IMR-90 (cell line): ENCODE measurements around the gene MMAB. TPM values are rescaled to one million over a fixed set of nuclear protein-coding genes. Genes with fewer than 3 reads are reported as not detected.
A peak's percentile ranks its signal among the peaks of the same experiment; 100 is the strongest.

Source experiments
- ATAC-seq: fragments of 200-7000 bp; cut with Tn5 transposase; 2 replicates; pipeline ENCODE4 v1.9.1; 2020; ENCODE audit warnings: low read depth, mild to moderate bottlenecking, moderate library complexity
- BruUV-seq: library from RNA; stranded (reverse); fragments of 400-500 nt; replicated peaks from 2 replicates; lab custom pipeline; 2021; lab: Mats Ljungman, UMichigan
- CTCF ChIA-PET: fragments of 300-600 bp; formaldehyde crosslinking; extraction: SDS; loops from one replicate; lab custom pipeline; 2021; ENCODE audit warnings: antibody characterized with exemption; lab: Yijun Ruan, JAX
- POLR2A ChIA-PET: fragments of 300-600 bp; sonication (Branson Sonifier 250); formaldehyde crosslinking; loops from one replicate; lab custom pipeline; 2022; ENCODE audit warnings: antibody characterized with exemption; ENCODE audit not compliant: unreplicated experiment; lab: Charles Lee
- DNase-seq: peaks from one replicate; pipeline ENCODE4 v3.0.0; 2013
- H2AFZ ChIP-seq: replicated peaks from 2 replicates; pipeline ENCODE3; 2013; ENCODE audit warnings: low read length, mild to moderate bottlenecking; ENCODE audit not compliant: poor library complexity
- H2AK5ac ChIP-seq: 2 replicates; pipeline ENCODE4 v1.6.1; 2013; ENCODE audit warnings: low read depth, low read length, inconsistent platforms
- H2AK9ac ChIP-seq: replicated peaks from 2 replicates; pipeline ENCODE3; 2013; ENCODE audit warnings: mild to moderate bottlenecking, low read depth, low read length, moderate library complexity; ENCODE audit not compliant: poor library complexity
- H2BK120ac ChIP-seq: 2 replicates; pipeline ENCODE4 v1.6.1; 2013; ENCODE audit warnings: low read depth, low read length, inconsistent platforms
- H2BK15ac ChIP-seq: 3 replicates; pipeline ENCODE4 v1.6.1; 2013; ENCODE audit warnings: low read depth, low read length, inconsistent platforms
- H2BK20ac ChIP-seq: 2 replicates; pipeline ENCODE4 v1.6.1; 2013; ENCODE audit warnings: low read depth, mild to moderate bottlenecking, inconsistent platforms, low read length, moderate library complexity
- H2BK5ac ChIP-seq: 2 replicates; pipeline ENCODE4 v1.6.1; 2013; ENCODE audit warnings: mild to moderate bottlenecking, low read depth, low read length, inconsistent platforms; ENCODE audit not compliant: poor library complexity, severe bottlenecking
- H3K14ac ChIP-seq: replicated peaks from 2 replicates; pipeline ENCODE4 v1.6.1; 2013; ENCODE audit warnings: low read depth, low read length, inconsistent platforms
- H3K18ac ChIP-seq: 2 replicates; pipeline ENCODE4 v1.6.1; 2013; ENCODE audit warnings: low read depth, low read length, control low read depth
- H3K23ac ChIP-seq: 2 replicates; pipeline ENCODE4 v1.6.1; 2013; ENCODE audit warnings: low read depth, low read length, inconsistent platforms
- H3K27ac ChIP-seq: 2 replicates; pipeline ENCODE4 v1.5.1; 2013; ENCODE audit warnings: mild to moderate bottlenecking, control low read depth, low read length; ENCODE audit not compliant: insufficient read depth
- H3K27me3 ChIP-seq: 2 replicates; pipeline ENCODE4 v1.6.1; 2013; ENCODE audit warnings: low read length; ENCODE audit not compliant: control insufficient read depth, insufficient read depth
- H3K36me3 ChIP-seq: 2 replicates; pipeline ENCODE4 v1.6.1; 2013; ENCODE audit warnings: low read length, mixed read lengths; ENCODE audit not compliant: control insufficient read depth, insufficient read depth
- H3K4ac ChIP-seq: 2 replicates; pipeline ENCODE4 v1.6.1; 2013; ENCODE audit warnings: low read depth, low read length, inconsistent platforms
- H3K4me1 ChIP-seq: 2 replicates; pipeline ENCODE4 v1.6.1; 2013; ENCODE audit warnings: low read length, mixed read lengths; ENCODE audit not compliant: control insufficient read depth, insufficient read depth
- H3K4me2 ChIP-seq: 2 replicates; pipeline ENCODE4 v1.6.1; 2013; ENCODE audit warnings: low read depth, mild to moderate bottlenecking, control low read depth, low read length, moderate library complexity
- H3K4me3 ChIP-seq: 2 replicates; pipeline ENCODE4 v1.5.1; 2013; ENCODE audit warnings: low read depth, mild to moderate bottlenecking, control low read depth, low read length, moderate library complexity; ENCODE audit not compliant: insufficient read depth
- H3K56ac ChIP-seq: 2 replicates; pipeline ENCODE4 v1.6.1; 2013; ENCODE audit warnings: low read length, inconsistent platforms; ENCODE audit not compliant: insufficient read depth; ENCODE audit errors: extremely low read depth
- H3K79me1 ChIP-seq, 2 experiments: 2 replicates each; pipeline ENCODE4 v1.6.1; 2013; ENCODE audit warnings: low read length in 2 of 2, inconsistent platforms in 1 of 2, low read depth in 1 of 2
- H3K9ac ChIP-seq: 2 replicates; pipeline ENCODE4 v1.6.1; 2013; ENCODE audit warnings: low read depth, low read length, control low read depth
- H3K9me1 ChIP-seq: 2 replicates; pipeline ENCODE4 v1.6.1; 2013; ENCODE audit warnings: low read length, inconsistent platforms; ENCODE audit not compliant: insufficient read depth
- H3K9me3 ChIP-seq: 2 replicates; pipeline ENCODE4 v1.6.1; 2013; ENCODE audit warnings: low read length; ENCODE audit not compliant: control insufficient read depth, insufficient read depth
- H4K20me1 ChIP-seq: 2 replicates; pipeline ENCODE4 v1.6.1; 2013; ENCODE audit warnings: low read length, inconsistent platforms; ENCODE audit not compliant: insufficient read depth
- H4K5ac ChIP-seq: 2 replicates; pipeline ENCODE4 v1.6.1; 2013; ENCODE audit warnings: mild to moderate bottlenecking, low read depth, low read length, control low read depth
- H4K8ac ChIP-seq, 2 experiments: 2 replicates each; pipeline ENCODE4 v1.6.1; 2013; ENCODE audit warnings: low read depth in 2 of 2, low read length in 2 of 2, control low read depth in 1 of 2, inconsistent platforms in 1 of 2
- H4K91ac ChIP-seq: 2 replicates; pipeline ENCODE4 v1.6.1; 2013; ENCODE audit warnings: low read depth, low read length, inconsistent platforms; ENCODE audit not compliant: insufficient read depth
- FOS ChIP-seq: fragments of 150-350 bp; IDR thresholded peaks from 2 replicates; pipeline ENCODE4 v1.6.1; 2016; ENCODE audit warnings: low read depth, low read length
- POLR2A ChIP-seq: IDR thresholded peaks from 2 replicates; pipeline ENCODE4 v1.6.1; 2012; ENCODE audit warnings: mild to moderate bottlenecking, low read depth, low read length
- RCOR1 ChIP-seq: IDR thresholded peaks from 2 replicates; pipeline ENCODE4 v1.6.1; 2012; ENCODE audit warnings: mild to moderate bottlenecking, low read length, improper control_type of control experiment; ENCODE audit not compliant: insufficient replicate concordance
- RFX5 ChIP-seq: IDR thresholded peaks from 2 replicates; pipeline ENCODE4 v1.8.0; 2012; ENCODE audit warnings: low read depth, mild to moderate bottlenecking, low read length, moderate library complexity
- WGBS, 2 experiments: methylation state at CpG; one replicate each; pipeline versions ENCODE4 v1.1.5 to v1.1.7; 2013; ENCODE audit warnings: missing lambda C conversion rate in 2 of 2; ENCODE audit not compliant: insufficient read length in 1 of 2; ENCODE audit errors: extremely low coverage in 2 of 2; 5-methylcytosine and 5-hydroxymethylcytosine counted together
- dilution Hi-C: fragments of 300-500 bp; cut with HindIII; formaldehyde crosslinking; loops from one replicate; pipeline ENCODE4 v1.14.3; 2018; ENCODE audit warnings: low sequenced_read_pairs; ENCODE audit not compliant: unreplicated experiment
- in situ Hi-C: fragments of 300-500 bp; cut with MboI; formaldehyde crosslinking; loops from 3 replicates; pipeline ENCODE4 v1.14.3; 2019; ENCODE audit warnings: low sequenced_read_pairs, inconsistent platforms, mixed read lengths
- intact Hi-C: fragments of 100-400 bp; cut with micrococcal nuclease; formaldehyde crosslinking; loops from 2 replicates; pipeline ENCODE4 v1.10.0; 2022
- polyA plus RNA-seq, 3 experiments: library from polyadenylated mRNA; depleted of rRNA; stranded (reverse); fragments of >200 nt; gene quantifications; 2 replicates each; pipeline ENCODE4 v1.2.3, GENCODE V29; 2012; ENCODE audit warnings: low replicate concordance in 1 of 3
- total RNA-seq: library from RNA; depleted of rRNA; stranded (reverse); fragments of >200 nt; gene quantifications from 2 replicates; pipeline ENCODE4 v1.2.3, GENCODE V29; 2012
- TF ChIP-seq, protein P1 (sequence below): fragments of 150-350 bp; IDR thresholded peaks from 2 replicates; pipeline ENCODE4 v1.6.1; 2016; ENCODE audit warnings: low read depth, mild to moderate bottlenecking, low read length, moderate library complexity, borderline replicate concordance

Gene MMAB
- total and polyA plus RNA-seq, 2 of the 4 experiments (the other 2 are of a cell fraction) = 16.5 to 16.9 TPM

- CTCF ChIA-PET = interaction anchor here (0.7 to 1.3 kb wide), 4 partner anchors 23 to 201 kb away, joined by 3 to 5 read pairs (median 4); no protein-coding TSS in a partner anchor
- H4K20me1 ChIP-seq = no peaks in the 10 kb centered on the region
- peak overlapping the region; percentile 62; the same call in 1 of the 2 replicates for H3K23ac ChIP-seq
- H3K9ac ChIP-seq = peak overlapping the region; percentile 68
- no peak overlapping the region for H2BK5ac ChIP-seq
- peak overlapping the region; percentile 77 for H3K14ac ChIP-seq
- TF ChIP-seq FOS (no peak), POLR2A (no peak), RCOR1 (no peak), RFX5 (no peak)
- TF ChIP-seq, protein P1, sequence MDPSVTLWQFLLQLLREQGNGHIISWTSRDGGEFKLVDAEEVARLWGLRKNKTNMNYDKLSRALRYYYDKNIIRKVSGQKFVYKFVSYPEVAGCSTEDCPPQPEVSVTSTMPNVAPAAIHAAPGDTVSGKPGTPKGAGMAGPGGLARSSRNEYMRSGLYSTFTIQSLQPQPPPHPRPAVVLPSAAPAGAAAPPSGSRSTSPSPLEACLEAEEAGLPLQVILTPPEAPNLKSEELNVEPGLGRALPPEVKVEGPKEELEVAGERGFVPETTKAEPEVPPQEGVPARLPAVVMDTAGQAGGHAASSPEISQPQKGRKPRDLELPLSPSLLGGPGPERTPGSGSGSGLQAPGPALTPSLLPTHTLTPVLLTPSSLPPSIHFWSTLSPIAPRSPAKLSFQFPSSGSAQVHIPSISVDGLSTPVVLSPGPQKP = no peak
- H4K8ac ChIP-seq = peak overlapping the region in 1 of 2 experiments; percentile 41; a peak in 1 of 4 replicates
- peak overlapping the region; percentile 87 for H3K4me2 ChIP-seq
- no peak overlapping the region for H4K5ac ChIP-seq
- peak overlapping the region; percentile 73 for H3K4me3 ChIP-seq
- H2AFZ ChIP-seq = peak overlapping the region; percentile 96
- no peak overlapping the region for H4K91ac ChIP-seq
- peaks cover 5% of the 10 kb centered on the region for H3K9me1 ChIP-seq
- intact Hi-C loops (loop anchor here (1.0 kb wide), 2 partner anchors 56 to 146 kb away; no protein-coding TSS in a partner anchor), dilution Hi-C loops (no loop called here), in situ Hi-C loops (no loop called here)
- no TSS peak for BruUV-seq
- peaks cover 8% of the 10 kb centered on the region for H3K36me3 ChIP-seq
- no peak overlapping the region for H2BK120ac ChIP-seq
- H2AK9ac ChIP-seq = peak overlapping the region; percentile 6
- 20% methylated on average over 1 of the region's 13 CpGs; no CpG with 5 or more reads in 1 of the 2 experiments for WGBS, 2 experiments
- DNase-seq = no peak
- H2BK15ac ChIP-seq = no peak overlapping the region
- H3K9me3 ChIP-seq = no peaks in the 10 kb centered on the region
- peaks cover 3 to 16% of the 10 kb centered on the region in 2 experiments; a peak in 3 of 4 replicates for H3K79me1 ChIP-seq
- no peak overlapping the region for H3K27ac ChIP-seq
- no peak overlapping the region for H3K18ac ChIP-seq
- H2AK5ac ChIP-seq = no peak overlapping the region
- no peaks in the 10 kb centered on the region for H3K27me3 ChIP-seq
- H3K4me1 ChIP-seq = peaks cover 2% of the 10 kb centered on the region; the same call in 1 of the 2 replicates
- no peak overlapping the region for H2BK20ac ChIP-seq
- POLR2A ChIA-PET = no interaction called here
- no peak overlapping the region for H3K56ac ChIP-seq
- peak overlapping the region; percentile 23; the same call in 1 of the 2 replicates for H3K4ac ChIP-seq
- no peak for ATAC-seq
These were observed 575 bp upstream of the MMAB start for GRCh38 chr12:109573914-109574244.
